Liver (tissue), 9 donors: ENCODE results near the gene ATPAF1. TPM values are rescaled to one million over a fixed set of nuclear protein-coding genes. Genes with fewer than 3 reads are reported as not detected.

Experiments
- DNase-seq: peaks from one replicate; pipeline ENCODE4 v3.0.0-alpha.2; 2017; ENCODE audit warnings: low spot score
- H3K27ac ChIP-seq, 2 donors: one replicate each; pipeline ENCODE4 v1.7.0; 2013; ENCODE audit warnings: inconsistent platforms in 2 of 2, low read length in 2 of 2, control low read depth in 1 of 2, low read depth in 1 of 2, mild to moderate bottlenecking in 1 of 2
- H3K27me3 ChIP-seq, 4 donors: one replicate each; pipeline versions ENCODE4 v1.6.1 to v1.7.0; 2013; ENCODE audit warnings: low read length in 3 of 4, inconsistent platforms in 1 of 4, mild to moderate bottlenecking in 1 of 4, moderate library complexity in 1 of 4; ENCODE audit not compliant: control insufficient read depth in 4 of 4, insufficient read depth in 4 of 4
- H3K36me3 ChIP-seq, 4 donors: one replicate each; pipeline versions ENCODE4 v1.6.1 to v1.7.0; 2013; ENCODE audit warnings: low read length in 3 of 4, mild to moderate bottlenecking in 3 of 4, low read depth in 1 of 4, moderate library complexity in 1 of 4; ENCODE audit not compliant: control insufficient read depth in 4 of 4, insufficient read depth in 3 of 4
- H3K4me1 ChIP-seq, 4 donors: one replicate each; pipeline versions ENCODE4 v1.6.1 to v1.7.0; 2013; ENCODE audit warnings: low read length in 3 of 4, mild to moderate bottlenecking in 3 of 4, moderate library complexity in 1 of 4; ENCODE audit not compliant: control insufficient read depth in 4 of 4, insufficient read depth in 4 of 4
- H3K4me3 ChIP-seq, 3 donors: one replicate each; pipeline versions ENCODE4 v1.6.1 to v1.7.0; 2013; ENCODE audit warnings: low read length in 3 of 3, control low read depth in 1 of 3, low read depth in 1 of 3, mild to moderate bottlenecking in 1 of 3
- H3K9ac ChIP-seq, 2 donors: one replicate each; pipeline ENCODE4 v1.7.0; 2013; ENCODE audit warnings: low read length in 2 of 2, mild to moderate bottlenecking in 2 of 2, moderate library complexity in 2 of 2, control low read depth in 1 of 2, low read depth in 1 of 2
- H3K9me3 ChIP-seq, 4 donors: one replicate each; pipeline versions ENCODE4 v1.6.1 to v1.7.0; 2013; ENCODE audit warnings: low read length in 3 of 4; ENCODE audit not compliant: control insufficient read depth in 4 of 4
- ATF3 ChIP-seq: IDR thresholded peaks from 2 replicates; pipeline ENCODE4 v1.6.1; 2016; ENCODE audit warnings: antibody characterized with exemption
- EGR1 ChIP-seq, 2 donors: IDR thresholded peaks; 2 replicates each; pipeline ENCODE4 v1.6.1; 2016 to 2018; ENCODE audit warnings: antibody characterized with exemption in 2 of 2, low read depth in 2 of 2
- FOXA1 ChIP-seq: IDR thresholded peaks from 2 replicates; pipeline ENCODE4 v1.6.1; 2016; ENCODE audit warnings: antibody characterized with exemption
- GABPA ChIP-seq, 2 donors: IDR thresholded peaks in 1 of 2; conservative IDR thresholded peaks in 1 of 2; 2 replicates each; pipeline ENCODE4 v1.6.1; 2016; ENCODE audit warnings: antibody characterized with exemption in 2 of 2, mild to moderate bottlenecking in 1 of 2, moderate library complexity in 1 of 2
- HNF4A ChIP-seq, 2 donors: conservative IDR thresholded peaks; 2 replicates each; pipeline ENCODE4 v1.6.1; 2016; ENCODE audit warnings: antibody characterized with exemption in 2 of 2, mild to moderate bottlenecking in 2 of 2
- HNF4G ChIP-seq: IDR thresholded peaks from 2 replicates; pipeline ENCODE4 v1.6.1; 2016; ENCODE audit warnings: antibody characterized with exemption
- JUND ChIP-seq, 2 donors: IDR thresholded peaks; 2 replicates each; pipeline ENCODE4 v1.6.1; 2016; ENCODE audit warnings: antibody characterized with exemption in 2 of 2
- MAX ChIP-seq: IDR thresholded peaks from 2 replicates; pipeline ENCODE4 v1.6.1; 2016; ENCODE audit warnings: antibody characterized with exemption
- NR2F2 ChIP-seq: IDR thresholded peaks from 2 replicates; pipeline ENCODE4 v1.6.1; 2016; ENCODE audit warnings: antibody characterized with exemption
- RAD21 ChIP-seq, 2 donors: IDR thresholded peaks; 2 replicates each; pipeline ENCODE4 v1.6.1; 2016; ENCODE audit warnings: antibody characterized with exemption in 2 of 2, mild to moderate bottlenecking in 2 of 2
- RXRA ChIP-seq, 2 donors: IDR thresholded peaks; 2 replicates each; pipeline ENCODE4 v1.6.1; 2017 to 2018; ENCODE audit warnings: antibody characterized with exemption in 2 of 2, mild to moderate bottlenecking in 1 of 2
- SP1 ChIP-seq: IDR thresholded peaks from 2 replicates; pipeline ENCODE4 v1.6.1; 2018; ENCODE audit warnings: antibody characterized with exemption, mild to moderate bottlenecking
- TAF1 ChIP-seq: conservative IDR thresholded peaks from 2 replicates; pipeline ENCODE4 v1.6.1; 2016; ENCODE audit warnings: antibody characterized with exemption, mild to moderate bottlenecking
- YY1 ChIP-seq: IDR thresholded peaks from 2 replicates; pipeline ENCODE4 v1.6.1; 2016; ENCODE audit warnings: antibody characterized with exemption, mild to moderate bottlenecking
- WGBS: extraction: QIAGEN DNeasy Blood & Tissue Kit; methylation state at CpG from one replicate; pipeline ENCODE4 v1.1.7; 2013; 5-methylcytosine and 5-hydroxymethylcytosine counted together
- polyA plus RNA-seq, 2 donors: library from polyadenylated mRNA; stranded (reverse) in 1 of 2; unstranded in 1 of 2; fragments of 200-250 nt in 1 of 2; fragments of >200 nt in 1 of 2; fragmentation: Nextera tagmentation in 1 of 2; extraction: Ambion mirVana in 1 of 2; gene quantifications; one replicate each; pipeline versions ENCODE4 v1.2.1 to v1.2.3, GENCODE V29; 2013 to 2015
- total RNA-seq, 2 donors: library from RNA; depleted of rRNA; stranded (reverse); fragments of >200 nt; gene quantifications; one replicate each; pipeline ENCODE4 v1.2.3, GENCODE V29; 2014
- TF ChIP-seq, protein P1 (sequence below): IDR thresholded peaks from 2 replicates; pipeline ENCODE4 v1.6.1; 2016; ENCODE audit warnings: antibody characterized with exemption, mild to moderate bottlenecking
- TF ChIP-seq, protein P2 (sequence below): IDR thresholded peaks from 2 replicates; pipeline ENCODE4 v1.6.1; 2016; ENCODE audit warnings: antibody characterized with exemption
- TF ChIP-seq, protein P3 (sequence below): fragments of 150-350 bp; IDR thresholded peaks from 2 replicates; pipeline ENCODE4 v1.5.1; 2017; ENCODE audit warnings: improper control_type of control experiment, low read depth, low read length; ENCODE audit not compliant: missing input control
- donor health status: healthy.
- donor health status: healthy.
- donor health status: healthy.
- donor health status: healthy.
- donor health status: healthy.

Gene ATPAF1
- total and polyA plus RNA-seq, 4 donors, result 35.3 to 54.1 (median 37.0) TPM

DNA sequence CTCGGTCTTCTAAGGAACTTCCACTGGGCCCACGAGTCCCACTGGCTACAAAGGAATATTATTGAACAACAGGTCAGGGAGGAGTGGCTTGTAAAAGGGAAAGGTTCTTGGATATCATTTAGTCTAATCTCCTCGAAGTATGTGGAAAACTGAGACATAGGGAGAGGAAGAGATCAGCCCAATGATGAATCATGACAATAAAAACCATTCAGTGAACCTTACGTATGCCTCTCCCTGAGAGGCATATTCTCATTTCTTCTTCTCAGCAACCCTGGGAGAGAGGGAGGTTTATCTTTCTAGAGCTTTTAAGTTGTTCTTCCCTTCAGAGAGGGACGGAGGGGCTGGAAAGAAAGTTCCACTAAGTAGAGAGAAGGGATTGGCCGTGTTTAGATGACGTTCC, 46.2 kb downstream of the ATPAF1 start (continued):
- TF ChIP-seq, protein P1, sequence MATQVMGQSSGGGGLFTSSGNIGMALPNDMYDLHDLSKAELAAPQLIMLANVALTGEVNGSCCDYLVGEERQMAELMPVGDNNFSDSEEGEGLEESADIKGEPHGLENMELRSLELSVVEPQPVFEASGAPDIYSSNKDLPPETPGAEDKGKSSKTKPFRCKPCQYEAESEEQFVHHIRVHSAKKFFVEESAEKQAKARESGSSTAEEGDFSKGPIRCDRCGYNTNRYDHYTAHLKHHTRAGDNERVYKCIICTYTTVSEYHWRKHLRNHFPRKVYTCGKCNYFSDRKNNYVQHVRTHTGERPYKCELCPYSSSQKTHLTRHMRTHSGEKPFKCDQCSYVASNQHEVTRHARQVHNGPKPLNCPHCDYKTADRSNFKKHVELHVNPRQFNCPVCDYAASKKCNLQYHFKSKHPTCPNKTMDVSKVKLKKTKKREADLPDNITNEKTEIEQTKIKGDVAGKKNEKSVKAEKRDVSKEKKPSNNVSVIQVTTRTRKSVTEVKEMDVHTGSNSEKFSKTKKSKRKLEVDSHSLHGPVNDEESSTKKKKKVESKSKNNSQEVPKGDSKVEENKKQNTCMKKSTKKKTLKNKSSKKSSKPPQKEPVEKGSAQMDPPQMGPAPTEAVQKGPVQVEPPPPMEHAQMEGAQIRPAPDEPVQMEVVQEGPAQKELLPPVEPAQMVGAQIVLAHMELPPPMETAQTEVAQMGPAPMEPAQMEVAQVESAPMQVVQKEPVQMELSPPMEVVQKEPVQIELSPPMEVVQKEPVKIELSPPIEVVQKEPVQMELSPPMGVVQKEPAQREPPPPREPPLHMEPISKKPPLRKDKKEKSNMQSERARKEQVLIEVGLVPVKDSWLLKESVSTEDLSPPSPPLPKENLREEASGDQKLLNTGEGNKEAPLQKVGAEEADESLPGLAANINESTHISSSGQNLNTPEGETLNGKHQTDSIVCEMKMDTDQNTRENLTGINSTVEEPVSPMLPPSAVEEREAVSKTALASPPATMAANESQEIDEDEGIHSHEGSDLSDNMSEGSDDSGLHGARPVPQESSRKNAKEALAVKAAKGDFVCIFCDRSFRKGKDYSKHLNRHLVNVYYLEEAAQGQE, result no peak
- no peak for TF ChIP-seq MAX
- TF ChIP-seq ATF3, result no peak
- no peak for TF ChIP-seq NR2F2
- TF ChIP-seq TAF1, result no peak
- TF ChIP-seq RXRA (IDR thresholded peaks at IDR 0.05), result no peak

- Histone ChIP-seq H3K9ac (no peak overlapping the region), H3K27me3 (no peaks in the 10 kb centered on the region), H3K9me3 (no peaks in the 10 kb centered on the region), H3K4me1 (peaks cover 6 to 19% (median 12%) of the 10 kb centered on the region in 4 donors), H3K36me3 (no peaks in the 10 kb centered on the region), H3K27ac (no peak overlapping the region), H3K4me3 (no peak overlapping the region)
- no peak for DNase-seq
- TF ChIP-seq, protein P2, sequence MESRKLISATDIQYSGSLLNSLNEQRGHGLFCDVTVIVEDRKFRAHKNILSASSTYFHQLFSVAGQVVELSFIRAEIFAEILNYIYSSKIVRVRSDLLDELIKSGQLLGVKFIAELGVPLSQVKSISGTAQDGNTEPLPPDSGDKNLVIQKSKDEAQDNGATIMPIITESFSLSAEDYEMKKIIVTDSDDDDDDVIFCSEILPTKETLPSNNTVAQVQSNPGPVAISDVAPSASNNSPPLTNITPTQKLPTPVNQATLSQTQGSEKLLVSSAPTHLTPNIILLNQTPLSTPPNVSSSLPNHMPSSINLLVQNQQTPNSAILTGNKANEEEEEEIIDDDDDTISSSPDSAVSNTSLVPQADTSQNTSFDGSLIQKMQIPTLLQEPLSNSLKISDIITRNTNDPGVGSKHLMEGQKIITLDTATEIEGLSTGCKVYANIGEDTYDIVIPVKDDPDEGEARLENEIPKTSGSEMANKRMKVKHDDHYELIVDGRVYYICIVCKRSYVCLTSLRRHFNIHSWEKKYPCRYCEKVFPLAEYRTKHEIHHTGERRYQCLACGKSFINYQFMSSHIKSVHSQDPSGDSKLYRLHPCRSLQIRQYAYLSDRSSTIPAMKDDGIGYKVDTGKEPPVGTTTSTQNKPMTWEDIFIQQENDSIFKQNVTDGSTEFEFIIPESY, result no peak
- no peak for TF ChIP-seq TAF1
- no peak for TF ChIP-seq HNF4G
- TF ChIP-seq FOXA1, result no peak
- no peak for TF ChIP-seq MAX
- no peak for TF ChIP-seq EGR1 (IDR thresholded peaks at IDR 0.05; ENCODE audit: low read depth in 2 of 2)
- TF ChIP-seq GABPA (IDR thresholded peaks at IDR 0.05 in 1 of 2, conservative IDR thresholded peaks at IDR 0.05 in 1 of 2), result no peak
- no peak for TF ChIP-seq JUND (IDR thresholded peaks at IDR 0.05)
- no peak for TF ChIP-seq RXRA (IDR thresholded peaks at IDR 0.05)
- TF ChIP-seq, protein P3, sequence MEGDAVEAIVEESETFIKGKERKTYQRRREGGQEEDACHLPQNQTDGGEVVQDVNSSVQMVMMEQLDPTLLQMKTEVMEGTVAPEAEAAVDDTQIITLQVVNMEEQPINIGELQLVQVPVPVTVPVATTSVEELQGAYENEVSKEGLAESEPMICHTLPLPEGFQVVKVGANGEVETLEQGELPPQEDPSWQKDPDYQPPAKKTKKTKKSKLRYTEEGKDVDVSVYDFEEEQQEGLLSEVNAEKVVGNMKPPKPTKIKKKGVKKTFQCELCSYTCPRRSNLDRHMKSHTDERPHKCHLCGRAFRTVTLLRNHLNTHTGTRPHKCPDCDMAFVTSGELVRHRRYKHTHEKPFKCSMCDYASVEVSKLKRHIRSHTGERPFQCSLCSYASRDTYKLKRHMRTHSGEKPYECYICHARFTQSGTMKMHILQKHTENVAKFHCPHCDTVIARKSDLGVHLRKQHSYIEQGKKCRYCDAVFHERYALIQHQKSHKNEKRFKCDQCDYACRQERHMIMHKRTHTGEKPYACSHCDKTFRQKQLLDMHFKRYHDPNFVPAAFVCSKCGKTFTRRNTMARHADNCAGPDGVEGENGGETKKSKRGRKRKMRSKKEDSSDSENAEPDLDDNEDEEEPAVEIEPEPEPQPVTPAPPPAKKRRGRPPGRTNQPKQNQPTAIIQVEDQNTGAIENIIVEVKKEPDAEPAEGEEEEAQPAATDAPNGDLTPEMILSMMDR, result no peak
- TF ChIP-seq, protein P1, result no peak
- TF ChIP-seq NR2F2, result no peak
- no peak for TF ChIP-seq SP1
- TF ChIP-seq YY1, result no peak
- no peak for TF ChIP-seq RAD21 (IDR thresholded peaks at IDR 0.05)
- TF ChIP-seq HNF4A (conservative IDR thresholded peaks at IDR 0.05), result no peak
- WGBS, result 86% methylated on average over 5 of the region's 5 CpGs
Observed at GRCh38 chr1:46619656-46620258, 48.4 kb downstream of the ATPAF1 start.
